Activated CD4-positive, CD25-positive, alpha-beta regulatory T cell (primary cell): ENCODE measurements around the gene UPK1B.

Experiments
- DNase-seq, 4 experiments: peaks; one replicate each; lab custom pipeline; 2025; lab: John Stamatoyannopoulos, UW

UPK1B gene

GRCh38 chr3:119176778-119177177 lies 3.4 kb downstream of the UPK1B start:
- DNase-seq = no peak

- DNase-seq = no peak
Observed at GRCh38 chr3:119177321-119177720, 3.9 kb downstream of the UPK1B start.

DNA sequence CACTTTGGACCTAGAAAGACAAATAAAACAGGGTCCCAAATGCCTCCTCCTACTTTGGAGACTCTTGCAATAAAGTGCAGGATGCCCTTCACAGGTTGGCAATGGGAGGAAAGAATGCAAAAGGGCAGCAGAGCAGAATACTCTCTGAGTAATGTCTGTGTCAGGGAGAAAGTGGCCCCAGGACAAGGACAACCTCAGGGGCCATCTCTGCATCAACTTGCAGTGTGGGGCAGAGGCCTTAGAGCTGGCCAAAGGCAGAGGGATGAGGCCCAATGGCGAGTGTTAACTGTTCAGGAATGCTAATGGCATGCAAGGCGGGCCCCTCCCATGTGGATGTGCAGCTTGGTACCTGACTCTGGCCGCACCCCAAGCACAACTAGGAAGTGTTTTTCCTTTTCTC lies 8.4 kb downstream of the UPK1B start:
- DNase-seq = no peak

GRCh38 chr3:119184111-119184510 lies 10.7 kb downstream of the UPK1B start:
- no peak for DNase-seq

GRCh38 chr3:119184796-119185570 lies 11.6 kb downstream of the UPK1B start:
- no peak for DNase-seq

- DNase-seq = no peak
Observed at GRCh38 chr3:119187266-119187665, 13.9 kb downstream of the UPK1B start.

- no peak for DNase-seq
Observed at GRCh38 chr3:119191800-119192199, 18.4 kb downstream of the UPK1B start.

DNA sequence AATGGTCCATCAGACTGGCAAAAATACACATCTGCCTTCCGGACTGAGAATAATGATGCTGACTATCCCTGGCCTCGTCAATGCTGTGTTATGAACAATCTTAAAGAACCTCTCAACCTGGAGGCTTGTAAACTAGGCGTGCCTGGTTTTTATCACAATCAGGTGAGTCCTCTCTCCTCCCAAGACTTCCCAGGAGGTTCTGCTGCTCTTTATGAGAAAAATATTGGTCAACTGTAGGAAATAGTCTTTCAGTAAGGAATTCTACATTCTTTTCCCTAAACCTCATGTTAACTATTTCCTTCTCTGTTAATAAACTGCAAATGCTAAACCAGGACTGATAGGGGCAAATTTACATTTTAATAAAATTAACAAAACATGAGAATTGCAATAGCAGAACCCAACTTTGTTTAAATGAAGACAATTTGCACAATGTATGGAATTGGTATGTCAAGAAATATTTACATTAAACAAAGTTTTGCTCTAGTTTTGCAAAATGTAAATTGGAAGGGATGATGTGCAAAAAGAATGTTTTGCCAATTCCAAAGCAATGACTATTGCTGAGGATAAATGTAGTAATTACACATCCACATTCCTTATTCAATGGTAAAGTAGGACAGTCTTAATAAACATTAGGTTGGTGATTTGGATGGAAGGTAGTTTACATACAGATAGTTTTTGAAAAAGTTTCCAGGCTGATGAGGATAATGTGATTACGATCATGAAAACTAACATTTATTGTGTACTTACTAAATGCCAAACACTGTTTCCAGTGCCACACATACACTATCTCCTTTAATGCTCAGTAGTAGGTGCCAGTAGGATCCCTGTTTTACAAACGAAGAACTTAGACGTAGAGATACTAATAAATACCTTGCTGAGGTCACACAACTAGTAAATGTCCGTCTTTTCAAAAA lies 21.1 kb downstream of the UPK1B start:
- DNase-seq = no peak

DNA sequence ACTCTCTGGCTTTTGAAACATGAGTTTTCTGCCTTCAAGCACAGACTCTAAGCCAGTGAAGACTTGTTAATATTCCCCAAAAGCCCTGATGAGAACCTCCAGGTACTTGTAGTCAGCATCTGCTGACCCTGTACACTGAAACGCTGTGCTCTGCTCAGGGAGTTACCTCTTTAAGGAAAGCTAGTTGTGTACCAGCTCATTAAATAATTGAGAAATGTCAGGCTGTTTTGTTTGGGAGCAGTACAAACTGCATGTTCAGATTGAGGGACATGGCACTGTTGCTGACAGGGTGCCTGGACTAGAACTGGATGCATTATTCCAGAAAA lies 21.7 kb downstream of the UPK1B start:
- DNase-seq = no peak

DNA sequence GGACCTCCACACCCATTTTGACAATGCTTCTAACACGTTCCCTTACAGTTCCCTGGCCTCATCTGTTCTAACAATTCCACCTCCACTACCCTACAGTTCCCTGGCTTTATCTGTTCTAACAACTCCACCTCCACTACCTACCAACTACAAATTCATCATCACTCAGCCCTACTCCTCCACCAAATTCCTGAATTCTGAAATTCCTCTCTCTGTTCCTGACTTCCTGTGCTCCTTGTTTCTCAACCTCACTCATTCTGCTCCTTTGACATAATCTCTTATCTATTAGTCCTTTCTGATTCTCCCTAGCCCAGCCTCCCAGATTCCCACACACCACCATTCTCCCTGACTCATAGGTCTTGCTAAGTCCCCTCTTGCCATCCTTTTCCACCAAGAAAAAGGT lies 22.5 kb downstream of the UPK1B start:
- DNase-seq = no peak

DNA sequence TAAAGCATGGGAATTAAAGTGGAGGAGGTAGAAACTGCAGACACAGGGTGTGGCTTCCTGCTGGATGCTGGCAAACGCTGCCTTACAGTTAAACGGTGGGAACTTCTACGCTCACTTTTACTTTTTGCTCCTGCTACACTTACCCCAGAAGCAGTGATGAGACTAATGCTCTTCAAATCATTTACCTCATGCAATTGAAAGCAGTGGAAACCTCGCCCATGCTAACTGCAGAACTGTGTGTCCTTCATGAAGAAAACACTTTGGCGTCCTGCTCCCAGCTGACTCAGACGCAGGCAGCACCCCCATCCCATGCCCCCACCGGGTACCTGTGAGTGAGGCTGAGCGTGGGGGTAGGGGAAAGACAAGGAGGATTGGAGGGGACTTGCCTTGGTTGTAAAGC lies 31.8 kb downstream of the UPK1B start:
- no peak for DNase-seq

DNA sequence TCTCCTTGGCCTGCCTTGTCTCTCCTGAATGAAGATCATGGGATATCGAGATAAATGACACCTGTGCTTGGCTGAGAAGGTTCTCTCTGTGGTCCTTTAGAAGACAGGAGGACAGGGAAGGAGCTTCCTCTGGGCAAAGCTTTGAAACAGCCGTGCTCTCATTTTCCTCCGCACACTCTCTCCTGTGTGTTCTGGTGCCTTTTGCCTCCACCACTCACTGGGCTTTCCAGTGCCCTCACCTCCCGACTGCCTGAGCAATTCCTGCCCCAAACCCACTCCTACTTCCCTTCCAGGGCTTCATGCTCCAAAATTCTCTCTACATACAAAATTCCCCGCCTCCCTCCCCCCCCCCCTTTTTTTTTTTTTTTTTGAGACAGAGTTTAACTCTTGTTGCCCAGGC lies 32.3 kb downstream of the UPK1B start:
- DNase-seq = no peak

DNA sequence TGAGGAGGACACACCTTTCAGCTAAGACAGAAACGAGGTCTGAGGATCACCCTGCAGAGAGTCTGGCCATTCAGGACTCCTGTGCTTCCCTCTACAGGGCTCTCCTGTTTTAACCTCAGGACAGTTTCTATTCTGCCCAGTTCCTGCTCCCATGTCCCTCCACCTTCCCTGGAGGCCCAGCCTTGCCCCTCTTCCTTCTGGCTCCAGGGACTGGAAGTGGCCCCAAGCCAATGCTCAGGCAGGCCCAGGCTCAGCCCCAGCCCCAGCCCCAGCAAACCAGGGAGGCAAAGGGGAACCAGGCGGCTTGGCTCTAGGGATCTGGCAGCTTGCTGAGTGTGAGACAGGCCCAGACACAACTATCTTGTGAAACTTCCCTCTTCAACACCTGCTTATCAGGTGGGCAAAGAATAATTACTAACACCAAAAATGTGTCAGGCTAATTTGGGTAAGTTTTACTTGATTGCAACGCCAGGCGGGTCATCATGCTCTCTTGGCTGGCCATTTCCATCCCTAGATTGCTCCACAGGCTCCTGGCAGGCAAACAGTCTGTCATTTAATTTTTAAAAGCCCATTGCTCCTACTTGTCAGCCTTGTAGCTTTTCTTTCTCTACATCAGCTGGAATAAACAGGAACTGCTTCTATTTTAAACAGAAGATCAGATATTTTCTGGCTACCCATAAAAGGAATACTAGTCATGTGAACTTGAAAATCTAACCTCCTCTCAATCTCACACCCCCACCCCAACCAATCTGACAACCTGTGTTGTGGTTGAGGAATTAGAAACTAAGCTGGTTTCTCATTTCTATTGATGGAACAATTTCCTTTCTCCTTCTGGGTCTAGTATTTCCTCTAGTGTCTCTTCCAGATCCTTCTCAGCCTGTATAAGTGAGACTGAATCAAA lies 33.5 kb downstream of the UPK1B start:
- no peak for DNase-seq

DNA sequence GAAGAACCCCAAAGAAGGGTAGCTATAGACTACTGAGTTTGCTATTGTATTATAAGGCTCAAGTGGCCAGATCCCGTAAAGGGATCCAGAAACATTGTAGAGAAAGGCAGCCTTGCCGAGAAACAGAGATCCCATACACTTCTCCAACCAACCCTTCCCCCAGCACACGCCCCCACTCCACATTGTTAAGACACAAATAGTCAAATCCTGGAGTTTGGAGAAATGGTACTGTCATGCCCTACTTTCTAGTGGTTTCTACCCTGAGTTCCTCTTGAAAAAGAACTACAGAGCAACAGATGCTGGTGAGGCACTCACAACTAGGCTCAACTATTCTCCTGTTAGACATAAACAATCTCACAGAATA lies 34.1 kb downstream of the UPK1B start:
- no peak for DNase-seq

DNA sequence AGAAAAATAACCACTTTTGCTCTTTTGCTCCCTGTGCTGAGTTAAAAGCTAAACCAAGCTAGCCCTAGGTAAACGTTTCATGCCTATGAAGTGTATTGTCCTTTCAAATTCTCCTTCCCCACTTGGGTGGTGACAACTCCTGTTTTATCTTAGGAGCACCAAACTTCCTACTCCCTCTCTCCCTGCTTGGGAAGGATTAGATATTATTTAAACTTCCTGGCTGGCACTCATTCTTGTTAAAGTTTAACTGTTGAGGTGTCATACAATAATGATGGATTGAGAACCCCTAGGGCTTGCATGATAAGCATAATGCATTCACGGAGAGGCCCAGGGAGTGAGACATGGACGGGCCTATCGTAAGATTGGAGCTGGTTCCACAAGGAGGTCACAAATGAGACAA lies 37.8 kb downstream of the UPK1B start:
- DNase-seq = no peak

DNA sequence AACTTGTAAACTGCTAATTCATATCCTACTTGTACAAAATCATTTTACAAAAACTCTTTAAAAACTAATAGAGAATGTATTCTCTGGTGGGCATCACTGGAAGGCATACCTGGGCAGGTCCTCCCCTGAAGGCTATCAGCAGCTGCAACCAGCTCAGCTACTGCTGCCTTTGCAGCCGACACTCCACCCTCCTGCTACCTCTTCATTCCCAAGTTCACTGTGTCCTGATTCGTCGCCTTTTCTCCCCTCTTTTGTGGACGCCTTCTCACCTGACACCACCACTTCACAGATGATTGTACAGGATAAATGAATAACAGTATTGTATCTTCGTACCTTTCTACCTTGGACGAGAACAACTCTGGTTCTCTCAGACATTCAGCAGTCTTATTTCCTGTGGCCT lies 38.4 kb downstream of the UPK1B start:
- DNase-seq = no peak

GRCh38 chr3:119219069-119219468 lies 45.7 kb downstream of the UPK1B start:
- DNase-seq = peak in 1 of 4 experiments; percentile 1

- DNase-seq = no peak
Observed at GRCh38 chr3:119220198-119220597, 46.8 kb downstream of the UPK1B start.

GRCh38 chr3:119220970-119221667 lies 47.7 kb downstream of the UPK1B start:
- no peak for DNase-seq

- DNase-seq = no peak
Observed at GRCh38 chr3:119221779-119222320, 48.5 kb downstream of the UPK1B start.

DNA sequence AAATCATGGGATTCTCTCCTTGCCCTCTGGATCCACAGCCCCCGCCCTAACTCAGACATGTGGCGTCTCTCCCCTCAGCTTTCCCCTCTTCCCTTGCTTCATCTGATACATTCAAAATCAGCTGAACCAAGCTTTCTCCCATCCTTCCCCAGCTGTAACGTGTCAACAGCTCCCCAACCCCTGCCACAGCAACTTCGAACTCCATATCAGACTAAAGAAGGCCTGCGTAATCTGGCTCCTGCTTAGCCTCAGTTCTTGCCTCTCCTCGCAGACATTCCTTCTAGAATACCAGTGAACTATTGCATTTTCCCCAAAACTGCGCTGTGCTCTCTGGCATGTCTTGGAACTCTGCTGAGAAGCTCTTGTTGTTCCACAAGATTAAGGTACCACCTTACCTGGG lies 49.0 kb downstream of the UPK1B start:
- DNase-seq = no peak

DNA sequence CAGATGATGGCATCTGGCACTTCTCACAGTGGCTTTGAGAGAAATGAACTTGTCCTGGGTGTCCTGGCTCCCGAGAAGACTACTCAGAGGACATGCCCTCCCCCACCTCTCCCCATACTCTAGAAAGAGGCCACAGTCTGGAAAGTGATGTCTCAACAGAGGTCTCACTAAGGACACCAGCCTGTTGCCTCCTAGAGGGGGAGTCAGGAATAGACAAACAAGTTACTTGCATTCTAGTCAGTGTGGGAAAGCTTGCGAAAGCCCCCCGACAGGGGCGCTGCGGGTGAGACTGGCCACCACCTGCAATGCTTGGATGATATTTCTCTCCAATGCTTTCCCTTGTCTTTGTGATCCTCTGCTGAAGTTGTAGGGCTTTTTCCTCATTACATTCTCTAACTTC lies 50.1 kb downstream of the UPK1B start:
- DNase-seq = no peak
